K562 (cell line): ENCODE results near the gene FBRS. TPM values are rescaled to one million over a fixed set of nuclear protein-coding genes. Genes with fewer than 3 reads are reported as not detected.

Source experiments
- CAMTA2 ChIP-seq: fragments of 250-450 bp; sonication (Bioruptor Pico); conservative IDR thresholded peaks from 2 replicates; pipeline ENCODE4 v1.5.1; 2022
- CGGBP1 ChIP-seq: fragments of 250-450 bp; sonication (Bioruptor Pico); IDR thresholded peaks from 2 replicates; pipeline ENCODE4 v1.9.0; 2021; ENCODE audit warnings: mild to moderate bottlenecking
- ETV5 ChIP-seq: sonication (generic); formaldehyde crosslinking; IDR thresholded peaks from 2 replicates; pipeline ENCODE4 v1.4.0; 2020; ENCODE audit warnings: low read depth, mild to moderate bottlenecking, missing genetic modification reagents
- GABPB1 ChIP-seq: sonication (generic); formaldehyde crosslinking; IDR thresholded peaks from 2 replicates; pipeline ENCODE4 v1.8.0; 2022; ENCODE audit warnings: mild to moderate bottlenecking, missing genetic modification reagents
- HCFC1 ChIP-seq: IDR thresholded peaks from 2 replicates; pipeline ENCODE4 v1.6.1; 2012; ENCODE audit warnings: low read depth, low read length, improper control_type of control experiment
- HIVEP1 ChIP-seq: fragments of 250-450 bp; sonication (Bioruptor Pico); IDR thresholded peaks from 2 replicates; pipeline ENCODE4 v1.4.0; 2020; ENCODE audit warnings: mild to moderate bottlenecking
- MYC ChIP-seq, 2 experiments: fragments of 250-450 bp in 1 of 2; sonication (Bioruptor Pico) in 1 of 2; IDR thresholded peaks; 2 replicates each; pipeline versions ENCODE4 v1.5.1 to v1.6.1; 2012 to 2021; ENCODE audit warnings: low read depth in 2 of 2, borderline replicate concordance in 1 of 2, improper control_type of control experiment in 1 of 2, low read length in 1 of 2, mild to moderate bottlenecking in 1 of 2, moderate library complexity in 1 of 2
- NCOA4 ChIP-seq: fragments of 450-650 bp; IDR thresholded peaks from 2 replicates; pipeline ENCODE4 v1.6.1; 2018; ENCODE audit warnings: mild to moderate bottlenecking; ENCODE audit not compliant: partially characterized antibody
- NFE2 ChIP-seq: IDR thresholded peaks from 2 replicates; pipeline ENCODE4 v1.6.1; 2014; ENCODE audit warnings: antibody characterized with exemption, low read depth
- NR2F6 ChIP-seq: fragments of 450-650 bp; formaldehyde crosslinking; IDR thresholded peaks from 2 replicates; pipeline ENCODE4 v1.4.0; 2020; ENCODE audit warnings: mild to moderate bottlenecking
- OTX1 ChIP-seq: fragments of 450-650 bp; formaldehyde crosslinking; IDR thresholded peaks from 2 replicates; pipeline ENCODE4 v1.4.0; 2022; ENCODE audit warnings: mild to moderate bottlenecking
- PCBP1 ChIP-seq: fragments of 200-400 bp; formaldehyde crosslinking; IDR thresholded peaks from 2 replicates; pipeline ENCODE4 v1.6.1; 2018; ENCODE audit warnings: mild to moderate bottlenecking, low read depth, low read length; ENCODE audit not compliant: poor library complexity, severe bottlenecking
- POLR2AphosphoS5 ChIP-seq: IDR thresholded peaks from 2 replicates; pipeline ENCODE4 v1.6.1; 2011; ENCODE audit warnings: mild to moderate bottlenecking, low read depth, low read length, moderate library complexity; ENCODE audit not compliant: control insufficient read depth, insufficient read depth
- PPARD ChIP-seq: fragments of 250-450 bp; sonication (Bioruptor Pico); IDR thresholded peaks from 2 replicates; pipeline ENCODE4 v1.8.0; 2022; ENCODE audit warnings: inconsistent platforms, mild to moderate bottlenecking, moderate library complexity
- SFPQ ChIP-seq: fragments of 200-400 bp; formaldehyde crosslinking; IDR thresholded peaks from 2 replicates; pipeline ENCODE4 v1.6.1; 2017; ENCODE audit warnings: mild to moderate bottlenecking, low read depth, low read length, moderate library complexity
- SNRNP70 ChIP-seq: fragments of 200-400 bp; formaldehyde crosslinking; optimal IDR thresholded peaks from 2 replicates; pipeline ENCODE3; 2017; ENCODE audit warnings: low read depth, low read length
- THAP7 ChIP-seq: fragments of 250-450 bp; sonication (Bioruptor Pico); IDR thresholded peaks from 2 replicates; pipeline ENCODE4 v1.5.0; 2021
- TOE1 ChIP-seq, 2 experiments: fragments of 450-650 bp in 1 of 2; sonication (generic) in 1 of 2; formaldehyde crosslinking in 1 of 2; IDR thresholded peaks; 2 replicates each; pipeline versions ENCODE4 v1.7.1 to v1.8.0; 2016 to 2022; ENCODE audit warnings: borderline replicate concordance in 2 of 2, mild to moderate bottlenecking in 2 of 2, antibody characterized with exemption in 1 of 2, inconsistent platforms in 1 of 2, low read depth in 1 of 2, missing genetic modification reagents in 1 of 2, moderate library complexity in 1 of 2
- TRIM25 ChIP-seq: fragments of 450-650 bp; IDR thresholded peaks from 2 replicates; pipeline ENCODE4 v1.7.0; 2016; ENCODE audit warnings: borderline replicate concordance
- ZBTB8A ChIP-seq: fragments of 450-650 bp; IDR thresholded peaks from 2 replicates; pipeline ENCODE4 v1.6.1; 2018; ENCODE audit warnings: mild to moderate bottlenecking, moderate library complexity; ENCODE audit not compliant: partially characterized antibody
- ZNF121 ChIP-seq: sonication (generic); formaldehyde crosslinking; conservative IDR thresholded peaks from 2 replicates; pipeline ENCODE4 v1.8.0; 2022; ENCODE audit warnings: missing genetic modification reagents
- ZNF174 ChIP-seq: fragments of 250-450 bp; sonication (Bioruptor Pico); IDR thresholded peaks from 2 replicates; pipeline ENCODE4 v1.4.0; 2020; ENCODE audit warnings: mild to moderate bottlenecking
- ZNF184 ChIP-seq: sonication (generic); formaldehyde crosslinking; IDR thresholded peaks from 2 replicates; pipeline ENCODE4 v1.5.0; 2020; ENCODE audit warnings: missing genetic modification reagents
- ZNF79 ChIP-seq: fragments of 250-450 bp; sonication (Bioruptor Pico); IDR thresholded peaks from 2 replicates; pipeline ENCODE4 v1.4.0; 2020; ENCODE audit warnings: low read depth, mild to moderate bottlenecking, moderate library complexity
- polyA plus RNA-seq, 8 experiments: library from polyadenylated mRNA; depleted of rRNA in 4 of 8; stranded (reverse) in 5 of 8; unstranded in 3 of 8; fragments of >200 nt; fragmentation: Nextera tagmentation in 2 of 8; fragmentation: Illumina TruSeq in 1 of 8; extraction: Ambion mirVana in 2 of 8; extraction: Trizol in 1 of 8; gene quantifications; 2 replicates each; pipeline versions ENCODE4 v1.2.1 to v1.2.3, GENCODE V29; 2011 to 2014; ENCODE audit warnings: inconsistent platforms in 1 of 8, missing spikeins in 1 of 8
- total RNA-seq, 7 experiments: library from RNA; depleted of rRNA in 6 of 7; stranded (reverse); fragments of >200 nt in 6 of 7; fragmentation: Illumina TruSeq in 2 of 7; extraction: Trizol in 2 of 7; gene quantifications; 2 replicates each; pipeline versions ENCODE4 v1.2.1 to v1.2.3, GENCODE V29; 2011 to 2021; ENCODE audit warnings: low replicate concordance in 1 of 7

FBRS gene
- total and polyA plus RNA-seq, 9 of the 15 experiments (the other 6 are each of a cell fraction or from before 2014, with no cell fraction given) = 0.32 to 59.5 (median 13.1) TPM

- TF ChIP-seq ZNF79 = no peak
- TF ChIP-seq THAP7 (CRISPR knock-in tag) = no peak
- no peak for TF ChIP-seq GABPB1 (CRISPR knock-in tag)
- TF ChIP-seq ZNF174 (CRISPR knock-in tag) = no peak
- peak; percentile 35; the same call in 1 of the 2 replicates for TF ChIP-seq HCFC1
- no peak for TF ChIP-seq POLR2AphosphoS5
- TF ChIP-seq PCBP1 = peak; percentile 18
- no peak for TF ChIP-seq ZNF184
- peak; percentile 91 for TF ChIP-seq TOE1 (IDR thresholded peaks at IDR 0.05; ENCODE audit: borderline replicate concordance)
- TF ChIP-seq TOE1 (CRISPR knock-in tag; IDR thresholded peaks at IDR 0.05; ENCODE audit: borderline replicate concordance, low read depth) = no peak
- no peak for TF ChIP-seq PPARD (CRISPR knock-in tag)
- peak; percentile 28 for TF ChIP-seq NFE2
- TF ChIP-seq ZBTB8A = no peak
- no peak for TF ChIP-seq CGGBP1 (CRISPR knock-in tag)
- no peak for TF ChIP-seq ETV5 (CRISPR knock-in tag)
- TF ChIP-seq NR2F6 = no peak
- TF ChIP-seq CAMTA2 (CRISPR knock-in tag) = no peak
- no peak for TF ChIP-seq NCOA4
- no peak for TF ChIP-seq SFPQ
- TF ChIP-seq HIVEP1 (CRISPR knock-in tag) = no peak
- no peak for TF ChIP-seq OTX1 (CRISPR knock-in tag)
- TF ChIP-seq TRIM25 = peak; percentile 100
- no peak; the same call in 1 of the 2 replicates for TF ChIP-seq MYC (IDR thresholded peaks at IDR 0.05; ENCODE audit: low read depth, low read length)
- no peak for TF ChIP-seq MYC (CRISPR knock-in tag; IDR thresholded peaks at IDR 0.05; ENCODE audit: borderline replicate concordance, low read depth)
- TF ChIP-seq ZNF121 (CRISPR knock-in tag) = no peak
- TF ChIP-seq SNRNP70 = no peak
Observed at GRCh38 chr16:30658731-30659506, 688 bp downstream of the FBRS start (continued).
